OCI-LY7 (cell line): ENCODE data around the gene MSL3. TPM values are rescaled to one million over a fixed set of nuclear protein-coding genes. Genes with fewer than 3 reads are reported as not detected.

Experiments used
- BruUV-seq: library from RNA; stranded (reverse); fragments of 400-500 nt; replicated peaks from 2 replicates; lab custom pipeline; 2021; lab: Mats Ljungman, UMichigan
- CTCF ChIA-PET: fragments of 300-600 bp; sonication (Branson Sonifier 250); formaldehyde crosslinking; loops from one replicate; lab custom pipeline; 2022; ENCODE audit warnings: antibody characterized with exemption; ENCODE audit not compliant: unreplicated experiment; lab: Charles Lee
- POLR2A ChIA-PET: fragments of 300-600 bp; sonication (Branson Sonifier 250); formaldehyde crosslinking; loops from one replicate; lab custom pipeline; 2022; ENCODE audit warnings: antibody characterized with exemption; lab: Charles Lee
- DNase-seq: peaks from one replicate; pipeline ENCODE4 v3.0.0-alpha.2; 2015; ENCODE audit warnings: low spot score
- H2AFZ ChIP-seq: fragments of 200-600 bp; sonication (generic), shearing (Covaris generic); 2 replicates; pipeline ENCODE4 v1.6.1; 2014; ENCODE audit warnings: mild to moderate bottlenecking, antibody characterized with exemption, low read length, moderate library complexity
- H3K27ac ChIP-seq: fragments of 200-600 bp; sonication (generic); 2 replicates; pipeline ENCODE4 v1.5.1; 2014; ENCODE audit warnings: mixed run types, low read depth, mild to moderate bottlenecking, moderate library complexity, low read length, inconsistent platforms; ENCODE audit not compliant: poor library complexity, severe bottlenecking
- H3K36me3 ChIP-seq: fragments of 200-600 bp; sonication (generic); 2 replicates; pipeline ENCODE4 v1.6.1; 2014; ENCODE audit warnings: mild to moderate bottlenecking, antibody characterized with exemption, low read length, moderate library complexity, mixed read lengths; ENCODE audit not compliant: insufficient read depth
- H3K4me1 ChIP-seq: fragments of 200-600 bp; sonication (generic); 2 replicates; pipeline ENCODE4 v1.5.1; 2014; ENCODE audit warnings: mild to moderate bottlenecking, low read length; ENCODE audit not compliant: insufficient read depth, poor library complexity, severe bottlenecking
- H3K4me2 ChIP-seq: fragments of 200-600 bp; sonication (generic); 2 replicates; pipeline ENCODE4 v1.6.1; 2014; ENCODE audit warnings: mild to moderate bottlenecking, low read length
- H3K4me3 ChIP-seq: fragments of 200-600 bp; sonication (generic); 2 replicates; pipeline ENCODE4 v1.5.1; 2014; ENCODE audit warnings: mild to moderate bottlenecking, low read depth, low read length; ENCODE audit not compliant: poor library complexity, severe bottlenecking
- H3K79me2 ChIP-seq: fragments of 200-600 bp; sonication (generic); 2 replicates; pipeline ENCODE4 v1.6.1; 2016; ENCODE audit warnings: low read depth, mild to moderate bottlenecking, low read length, moderate library complexity, mixed read lengths; ENCODE audit not compliant: insufficient read depth
- H3K9me2 ChIP-seq: fragments of 200-600 bp; sonication (generic); 2 replicates; pipeline ENCODE4 v1.6.1; 2016; ENCODE audit warnings: mild to moderate bottlenecking, low read length, mixed read lengths; ENCODE audit not compliant: insufficient read depth
- H3K9me3 ChIP-seq: fragments of 200-600 bp; sonication (generic); 2 replicates; pipeline ENCODE4 v1.6.1; 2014; ENCODE audit warnings: mild to moderate bottlenecking, mixed run types, low read length, mixed read lengths
- H4K20me1 ChIP-seq: fragments of 200-600 bp; sonication (generic); 2 replicates; pipeline ENCODE4 v1.6.1; 2014; ENCODE audit warnings: mild to moderate bottlenecking, antibody characterized with exemption, low read length, moderate library complexity, mixed read lengths; ENCODE audit not compliant: insufficient read depth
- EZH2phosphoT487 ChIP-seq: fragments of 200-600 bp; sonication (generic); IDR thresholded peaks from 2 replicates; pipeline ENCODE4 v1.6.1; 2018; ENCODE audit warnings: low read depth, borderline replicate concordance, mild to moderate bottlenecking, mixed run types, antibody characterized with exemption, low read length, moderate library complexity, mixed read lengths
- intact Hi-C: fragments of 100-400 bp; cut with micrococcal nuclease; formaldehyde crosslinking; loops from one replicate; pipeline ENCODE4 v1.10.0; 2022; ENCODE audit not compliant: unreplicated experiment
- total RNA-seq, 2 experiments: library from RNA; depleted of rRNA in 1 of 2; stranded (reverse); fragments of >200 nt in 1 of 2; shearing (Covaris generic) in 1 of 2; gene quantifications; 2 replicates each; pipeline ENCODE4 v1.2.3, GENCODE V29; 2014 to 2022
- TF ChIP-seq, protein P1 (sequence below): fragments of 200-600 bp; sonication (generic); conservative IDR thresholded peaks from 2 replicates; pipeline ENCODE4 v1.5.1; 2014; ENCODE audit warnings: mild to moderate bottlenecking, antibody characterized with exemption, low read length, moderate library complexity, mixed read lengths

MSL3 gene
- total RNA-seq, 2 experiments from 2014 or later = 40.7 to 42.5 TPM

DNA sequence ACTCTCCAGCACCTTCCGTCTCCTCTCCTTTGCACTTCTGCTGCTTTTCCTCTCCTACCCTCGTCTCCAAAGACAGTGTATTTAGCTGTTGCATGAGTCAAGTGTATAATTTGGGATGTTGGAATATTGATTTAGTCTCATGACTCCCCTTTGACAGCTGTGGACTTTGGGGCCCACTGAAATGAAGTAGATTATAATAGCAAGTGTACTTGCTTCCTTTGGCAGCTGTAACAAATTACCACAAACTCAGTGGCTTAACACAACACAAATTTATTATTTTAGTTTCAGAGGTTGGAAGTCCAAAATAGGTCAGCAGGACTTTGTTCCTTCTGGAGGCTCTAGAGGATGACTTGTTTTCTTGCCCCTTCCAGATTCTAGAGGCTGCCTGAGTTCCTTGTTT is 29.5 kb upstream of the MSL3 start:
- no TSS peak for BruUV-seq
- H3K79me2 ChIP-seq = no peaks in the 10 kb centered on the region
- no peaks in the 10 kb centered on the region for H3K36me3 ChIP-seq
- H3K4me1 ChIP-seq = no peaks in the 10 kb centered on the region
- no peaks in the 10 kb centered on the region for H4K20me1 ChIP-seq
- ChIA-PET CTCF (no interaction called here), POLR2A (interaction anchor here (0.6 kb wide), 1 partner anchor 581 kb away, joined by 3 read pairs; no protein-coding TSS in a partner anchor)
- no peak overlapping the region for H3K4me2 ChIP-seq
- TF ChIP-seq, protein P1, sequence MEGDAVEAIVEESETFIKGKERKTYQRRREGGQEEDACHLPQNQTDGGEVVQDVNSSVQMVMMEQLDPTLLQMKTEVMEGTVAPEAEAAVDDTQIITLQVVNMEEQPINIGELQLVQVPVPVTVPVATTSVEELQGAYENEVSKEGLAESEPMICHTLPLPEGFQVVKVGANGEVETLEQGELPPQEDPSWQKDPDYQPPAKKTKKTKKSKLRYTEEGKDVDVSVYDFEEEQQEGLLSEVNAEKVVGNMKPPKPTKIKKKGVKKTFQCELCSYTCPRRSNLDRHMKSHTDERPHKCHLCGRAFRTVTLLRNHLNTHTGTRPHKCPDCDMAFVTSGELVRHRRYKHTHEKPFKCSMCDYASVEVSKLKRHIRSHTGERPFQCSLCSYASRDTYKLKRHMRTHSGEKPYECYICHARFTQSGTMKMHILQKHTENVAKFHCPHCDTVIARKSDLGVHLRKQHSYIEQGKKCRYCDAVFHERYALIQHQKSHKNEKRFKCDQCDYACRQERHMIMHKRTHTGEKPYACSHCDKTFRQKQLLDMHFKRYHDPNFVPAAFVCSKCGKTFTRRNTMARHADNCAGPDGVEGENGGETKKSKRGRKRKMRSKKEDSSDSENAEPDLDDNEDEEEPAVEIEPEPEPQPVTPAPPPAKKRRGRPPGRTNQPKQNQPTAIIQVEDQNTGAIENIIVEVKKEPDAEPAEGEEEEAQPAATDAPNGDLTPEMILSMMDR = no peak
- no peak for TF ChIP-seq EZH2phosphoT487
- no peak overlapping the region for H3K27ac ChIP-seq
- intact Hi-C loops = loop anchor here (5.0 kb wide), 1 partner anchor 44 kb away; no protein-coding TSS in a partner anchor
- H3K4me3 ChIP-seq = no peak overlapping the region
- H3K9me3 ChIP-seq = no peaks in the 10 kb centered on the region
- DNase-seq = no peak
- no peak overlapping the region for H2AFZ ChIP-seq
- no peaks in the 10 kb centered on the region for H3K9me2 ChIP-seq

DNA sequence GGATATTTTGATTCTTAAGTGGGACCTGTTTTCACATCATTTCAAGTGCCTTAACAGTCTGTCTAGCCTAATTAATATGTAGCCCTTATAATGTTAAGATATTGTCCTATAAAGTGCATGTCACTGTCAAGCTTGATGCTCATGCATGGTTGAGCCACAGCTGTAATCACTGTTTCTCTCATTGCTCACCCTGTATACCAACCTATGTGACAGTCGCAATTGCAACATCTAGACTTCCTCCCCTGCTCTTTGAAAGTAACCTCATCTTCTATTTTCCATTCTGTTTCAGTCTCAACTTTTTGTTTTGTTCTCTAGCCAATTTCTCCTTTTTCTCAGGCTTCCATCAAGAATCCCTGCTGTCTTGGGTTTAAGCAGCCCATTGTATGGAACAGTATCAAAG is 24.4 kb upstream of the MSL3 start:
- no peak overlapping the region for H3K4me2 ChIP-seq
- no peaks in the 10 kb centered on the region for H3K9me3 ChIP-seq
- POLR2A ChIA-PET = no interaction called here
- H3K9me2 ChIP-seq = no peaks in the 10 kb centered on the region
- no peaks in the 10 kb centered on the region for H4K20me1 ChIP-seq
- H3K79me2 ChIP-seq = no peaks in the 10 kb centered on the region
- no peaks in the 10 kb centered on the region for H3K4me1 ChIP-seq
- no peak for DNase-seq
- no peaks in the 10 kb centered on the region for H3K36me3 ChIP-seq
- CTCF ChIA-PET = no interaction called here
- TF ChIP-seq, protein P1 = no peak
- TF ChIP-seq EZH2phosphoT487 = no peak
- BruUV-seq = no TSS peak
- no peak overlapping the region for H3K27ac ChIP-seq
- no peak overlapping the region for H3K4me3 ChIP-seq
- intact Hi-C loops = no loop called here
- no peak overlapping the region for H2AFZ ChIP-seq

DNA sequence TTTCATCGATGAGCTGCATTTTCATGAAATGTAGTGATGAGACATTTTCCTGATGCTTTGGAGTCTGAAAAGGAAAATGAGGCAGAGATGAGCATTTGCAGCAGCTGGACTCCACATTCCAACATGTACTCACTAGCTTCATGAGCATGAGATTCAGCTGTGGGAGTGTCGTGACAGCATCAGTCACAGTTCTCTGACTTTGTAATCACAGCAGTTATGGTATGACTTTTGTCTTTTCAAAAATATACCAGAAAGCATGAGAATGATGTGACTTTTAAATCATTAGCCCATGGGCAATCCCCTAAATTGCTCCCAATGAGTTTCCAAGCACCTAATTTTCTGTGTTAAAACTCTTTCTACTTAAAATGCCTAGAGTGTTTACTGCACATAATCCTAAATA is 18.3 kb upstream of the MSL3 start:
- no peak for DNase-seq
- no peaks in the 10 kb centered on the region for H3K9me2 ChIP-seq
- H3K36me3 ChIP-seq = no peaks in the 10 kb centered on the region
- no peak for TF ChIP-seq EZH2phosphoT487
- TF ChIP-seq, protein P1 = no peak
- no peak overlapping the region for H3K27ac ChIP-seq
- CTCF ChIA-PET = no interaction called here
- no peaks in the 10 kb centered on the region for H4K20me1 ChIP-seq
- no peaks in the 10 kb centered on the region for H3K4me1 ChIP-seq
- no TSS peak for BruUV-seq
- no peak overlapping the region for H3K4me3 ChIP-seq
- H3K9me3 ChIP-seq = no peaks in the 10 kb centered on the region
- H3K4me2 ChIP-seq = no peak overlapping the region
- POLR2A ChIA-PET = no interaction called here
- no peaks in the 10 kb centered on the region for H3K79me2 ChIP-seq
- no peak overlapping the region for H2AFZ ChIP-seq
- intact Hi-C loops = no loop called here
